IMR-90 (cell line): ENCODE results near the gene NOS1. TPM values are rescaled to one million over a fixed set of nuclear protein-coding genes. Genes with fewer than 3 reads are reported as not detected.

Experiments
- ATAC-seq: fragments of 200-7000 bp; cut with Tn5 transposase; 2 replicates; pipeline ENCODE4 v1.9.1; 2020; ENCODE audit warnings: low read depth, mild to moderate bottlenecking, moderate library complexity
- BruUV-seq: library from RNA; stranded (reverse); fragments of 400-500 nt; replicated peaks from 2 replicates; lab custom pipeline; 2021; lab: Mats Ljungman, UMichigan
- CTCF ChIA-PET: fragments of 300-600 bp; formaldehyde crosslinking; extraction: SDS; loops from one replicate; lab custom pipeline; 2021; ENCODE audit warnings: antibody characterized with exemption; lab: Yijun Ruan, JAX
- POLR2A ChIA-PET: fragments of 300-600 bp; sonication (Branson Sonifier 250); formaldehyde crosslinking; loops from one replicate; lab custom pipeline; 2022; ENCODE audit warnings: antibody characterized with exemption; ENCODE audit not compliant: unreplicated experiment; lab: Charles Lee
- DNase-seq: peaks from one replicate; pipeline ENCODE4 v3.0.0; 2013
- H2AFZ ChIP-seq: replicated peaks from 2 replicates; pipeline ENCODE3; 2013; ENCODE audit warnings: low read length, mild to moderate bottlenecking; ENCODE audit not compliant: poor library complexity
- H2AK5ac ChIP-seq: 2 replicates; pipeline ENCODE4 v1.6.1; 2013; ENCODE audit warnings: low read depth, low read length, inconsistent platforms
- H2AK9ac ChIP-seq: replicated peaks from 2 replicates; pipeline ENCODE3; 2013; ENCODE audit warnings: mild to moderate bottlenecking, low read depth, low read length, moderate library complexity; ENCODE audit not compliant: poor library complexity
- H2BK120ac ChIP-seq: 2 replicates; pipeline ENCODE4 v1.6.1; 2013; ENCODE audit warnings: low read depth, low read length, inconsistent platforms
- H2BK15ac ChIP-seq: 3 replicates; pipeline ENCODE4 v1.6.1; 2013; ENCODE audit warnings: low read depth, low read length, inconsistent platforms
- H2BK20ac ChIP-seq: 2 replicates; pipeline ENCODE4 v1.6.1; 2013; ENCODE audit warnings: low read depth, mild to moderate bottlenecking, inconsistent platforms, low read length, moderate library complexity
- H2BK5ac ChIP-seq: 2 replicates; pipeline ENCODE4 v1.6.1; 2013; ENCODE audit warnings: mild to moderate bottlenecking, low read depth, low read length, inconsistent platforms; ENCODE audit not compliant: poor library complexity, severe bottlenecking
- H3K14ac ChIP-seq: replicated peaks from 2 replicates; pipeline ENCODE4 v1.6.1; 2013; ENCODE audit warnings: low read depth, low read length, inconsistent platforms
- H3K18ac ChIP-seq: 2 replicates; pipeline ENCODE4 v1.6.1; 2013; ENCODE audit warnings: low read depth, low read length, control low read depth
- H3K23ac ChIP-seq: 2 replicates; pipeline ENCODE4 v1.6.1; 2013; ENCODE audit warnings: low read depth, low read length, inconsistent platforms
- H3K27ac ChIP-seq: 2 replicates; pipeline ENCODE4 v1.5.1; 2013; ENCODE audit warnings: mild to moderate bottlenecking, control low read depth, low read length; ENCODE audit not compliant: insufficient read depth
- H3K27me3 ChIP-seq: 2 replicates; pipeline ENCODE4 v1.6.1; 2013; ENCODE audit warnings: low read length; ENCODE audit not compliant: control insufficient read depth, insufficient read depth
- H3K36me3 ChIP-seq: 2 replicates; pipeline ENCODE4 v1.6.1; 2013; ENCODE audit warnings: low read length, mixed read lengths; ENCODE audit not compliant: control insufficient read depth, insufficient read depth
- H3K4ac ChIP-seq: 2 replicates; pipeline ENCODE4 v1.6.1; 2013; ENCODE audit warnings: low read depth, low read length, inconsistent platforms
- H3K4me1 ChIP-seq: 2 replicates; pipeline ENCODE4 v1.6.1; 2013; ENCODE audit warnings: low read length, mixed read lengths; ENCODE audit not compliant: control insufficient read depth, insufficient read depth
- H3K4me2 ChIP-seq: 2 replicates; pipeline ENCODE4 v1.6.1; 2013; ENCODE audit warnings: low read depth, mild to moderate bottlenecking, control low read depth, low read length, moderate library complexity
- H3K4me3 ChIP-seq: 2 replicates; pipeline ENCODE4 v1.5.1; 2013; ENCODE audit warnings: low read depth, mild to moderate bottlenecking, control low read depth, low read length, moderate library complexity; ENCODE audit not compliant: insufficient read depth
- H3K56ac ChIP-seq: 2 replicates; pipeline ENCODE4 v1.6.1; 2013; ENCODE audit warnings: low read length, inconsistent platforms; ENCODE audit not compliant: insufficient read depth; ENCODE audit errors: extremely low read depth
- H3K79me1 ChIP-seq, 2 experiments: 2 replicates each; pipeline ENCODE4 v1.6.1; 2013; ENCODE audit warnings: low read length in 2 of 2, inconsistent platforms in 1 of 2, low read depth in 1 of 2
- H3K9ac ChIP-seq: 2 replicates; pipeline ENCODE4 v1.6.1; 2013; ENCODE audit warnings: low read depth, low read length, control low read depth
- H3K9me1 ChIP-seq: 2 replicates; pipeline ENCODE4 v1.6.1; 2013; ENCODE audit warnings: low read length, inconsistent platforms; ENCODE audit not compliant: insufficient read depth
- H3K9me3 ChIP-seq: 2 replicates; pipeline ENCODE4 v1.6.1; 2013; ENCODE audit warnings: low read length; ENCODE audit not compliant: control insufficient read depth, insufficient read depth
- H4K20me1 ChIP-seq: 2 replicates; pipeline ENCODE4 v1.6.1; 2013; ENCODE audit warnings: low read length, inconsistent platforms; ENCODE audit not compliant: insufficient read depth
- H4K5ac ChIP-seq: 2 replicates; pipeline ENCODE4 v1.6.1; 2013; ENCODE audit warnings: mild to moderate bottlenecking, low read depth, low read length, control low read depth
- H4K8ac ChIP-seq, 2 experiments: 2 replicates each; pipeline ENCODE4 v1.6.1; 2013; ENCODE audit warnings: low read depth in 2 of 2, low read length in 2 of 2, control low read depth in 1 of 2, inconsistent platforms in 1 of 2
- H4K91ac ChIP-seq: 2 replicates; pipeline ENCODE4 v1.6.1; 2013; ENCODE audit warnings: low read depth, low read length, inconsistent platforms; ENCODE audit not compliant: insufficient read depth
- BHLHE40 ChIP-seq: fragments of 150-350 bp; IDR thresholded peaks from 2 replicates; pipeline ENCODE4 v1.6.1; 2016; ENCODE audit warnings: mild to moderate bottlenecking, low read depth, low read length
- CTCF ChIP-seq: conservative IDR thresholded peaks from 2 replicates; pipeline ENCODE4 v1.5.1; 2012; ENCODE audit warnings: mild to moderate bottlenecking, low read depth, low read length, improper control_type of control experiment
- RFX5 ChIP-seq: IDR thresholded peaks from 2 replicates; pipeline ENCODE4 v1.8.0; 2012; ENCODE audit warnings: low read depth, mild to moderate bottlenecking, low read length, moderate library complexity
- WGBS, 2 experiments: methylation state at CpG; one replicate each; pipeline versions ENCODE4 v1.1.5 to v1.1.7; 2013; ENCODE audit warnings: missing lambda C conversion rate in 2 of 2; ENCODE audit not compliant: insufficient read length in 1 of 2; ENCODE audit errors: extremely low coverage in 2 of 2; 5-methylcytosine and 5-hydroxymethylcytosine counted together
- dilution Hi-C: fragments of 300-500 bp; cut with HindIII; formaldehyde crosslinking; loops from one replicate; pipeline ENCODE4 v1.14.3; 2018; ENCODE audit warnings: low sequenced_read_pairs; ENCODE audit not compliant: unreplicated experiment
- in situ Hi-C: fragments of 300-500 bp; cut with MboI; formaldehyde crosslinking; loops from 3 replicates; pipeline ENCODE4 v1.14.3; 2019; ENCODE audit warnings: low sequenced_read_pairs, inconsistent platforms, mixed read lengths
- intact Hi-C: fragments of 100-400 bp; cut with micrococcal nuclease; formaldehyde crosslinking; loops from 2 replicates; pipeline ENCODE4 v1.10.0; 2022
- polyA plus RNA-seq, 3 experiments: library from polyadenylated mRNA; depleted of rRNA; stranded (reverse); fragments of >200 nt; gene quantifications; 2 replicates each; pipeline ENCODE4 v1.2.3, GENCODE V29; 2012; ENCODE audit warnings: low replicate concordance in 1 of 3
- total RNA-seq: library from RNA; depleted of rRNA; stranded (reverse); fragments of >200 nt; gene quantifications from 2 replicates; pipeline ENCODE4 v1.2.3, GENCODE V29; 2012

The NOS1 gene
- total and polyA plus RNA-seq, 2 of the 4 experiments (the other 2 are of a cell fraction), result 0.09 TPM; not detected in 1

- H2BK5ac ChIP-seq, result no peak overlapping the region
- H3K4me3 ChIP-seq, result no peak overlapping the region
- H3K27ac ChIP-seq, result no peak overlapping the region
- ChIA-PET CTCF (no interaction called here), POLR2A (no interaction called here)
- H3K9ac ChIP-seq, result no peak overlapping the region
- ATAC-seq (no peak), DNase-seq (no peak)
- no peak overlapping the region for H2BK20ac ChIP-seq
- no peaks in the 10 kb centered on the region for H3K27me3 ChIP-seq
- no peak overlapping the region for H2AFZ ChIP-seq
- intact Hi-C loops (no loop called here), dilution Hi-C loops (no loop called here), in situ Hi-C loops (no loop called here)
- no TSS peak for BruUV-seq
- H3K4me1 ChIP-seq, result no peaks in the 10 kb centered on the region
- H2AK9ac ChIP-seq, result no peak overlapping the region
- no peak overlapping the region for H3K23ac ChIP-seq
- no peaks in the 10 kb centered on the region for H3K36me3 ChIP-seq
- no peaks in the 10 kb centered on the region for H3K79me1 ChIP-seq
- no peak overlapping the region for H3K18ac ChIP-seq
- WGBS, 2 experiments, result no CpG with 5 or more reads among the region's 5 CpGs
- H3K9me1 ChIP-seq, result no peaks in the 10 kb centered on the region
- H4K20me1 ChIP-seq, result no peaks in the 10 kb centered on the region
- no peak overlapping the region for H4K91ac ChIP-seq
- H4K5ac ChIP-seq, result no peak overlapping the region
- H3K56ac ChIP-seq, result no peak overlapping the region
- H3K4me2 ChIP-seq, result no peak overlapping the region
- no peak overlapping the region for H2BK15ac ChIP-seq
- TF ChIP-seq CTCF, result no peak
- no peak for TF ChIP-seq RFX5
- TF ChIP-seq BHLHE40, result no peak
- H4K8ac ChIP-seq, result no peak overlapping the region
- no peak overlapping the region for H3K4ac ChIP-seq
- H3K14ac ChIP-seq, result no peak overlapping the region
- H2BK120ac ChIP-seq, result no peak overlapping the region
- no peak overlapping the region for H2AK5ac ChIP-seq
- peaks cover 21% of the 10 kb centered on the region for H3K9me3 ChIP-seq
These were observed 16.7 kb downstream of the NOS1 start for GRCh38 chr12:117344716-117345115.
